IMR-90 (cell line): ENCODE measurements around the gene LRRC8B.

Experiments
- BHLHE40 ChIP-seq: fragments of 150-350 bp; IDR thresholded peaks from 2 replicates; pipeline ENCODE4 v1.6.1; 2016; ENCODE audit warnings: mild to moderate bottlenecking, low read depth, low read length
- CEBPB ChIP-seq: IDR thresholded peaks from 2 replicates; pipeline ENCODE4 v1.6.1; 2012; ENCODE audit warnings: low read depth, low read length, improper control_type of control experiment
- CHD1 ChIP-seq: IDR thresholded peaks from 2 replicates; pipeline ENCODE4 v1.6.1; 2012; ENCODE audit warnings: low read depth, low read length, improper control_type of control experiment
- MAFK ChIP-seq: IDR thresholded peaks from 2 replicates; pipeline ENCODE4 v1.6.1; 2012; ENCODE audit warnings: low read depth, low read length, improper control_type of control experiment
- MXI1 ChIP-seq: IDR thresholded peaks from 2 replicates; pipeline ENCODE4 v1.6.1; 2012; ENCODE audit warnings: low read depth, mild to moderate bottlenecking, low read length, moderate library complexity, borderline replicate concordance
- NFE2L2 ChIP-seq: fragments of 150-350 bp; IDR thresholded peaks from 2 replicates; pipeline ENCODE4 v1.6.1; 2016; ENCODE audit warnings: low read depth, mild to moderate bottlenecking, low read length
- POLR2A ChIP-seq: IDR thresholded peaks from 2 replicates; pipeline ENCODE4 v1.6.1; 2012; ENCODE audit warnings: mild to moderate bottlenecking, low read depth, low read length
- RAD21 ChIP-seq: IDR thresholded peaks from 2 replicates; pipeline ENCODE4 v1.6.1; 2012; ENCODE audit warnings: low read length, improper control_type of control experiment
- RCOR1 ChIP-seq: IDR thresholded peaks from 2 replicates; pipeline ENCODE4 v1.6.1; 2012; ENCODE audit warnings: mild to moderate bottlenecking, low read length, improper control_type of control experiment; ENCODE audit not compliant: insufficient replicate concordance
- RFX5 ChIP-seq: IDR thresholded peaks from 2 replicates; pipeline ENCODE4 v1.8.0; 2012; ENCODE audit warnings: low read depth, mild to moderate bottlenecking, low read length, moderate library complexity
- SMC3 ChIP-seq: fragments of 150-350 bp; IDR thresholded peaks from 2 replicates; pipeline ENCODE4 v1.6.1; 2016; ENCODE audit warnings: low read depth, mild to moderate bottlenecking, antibody characterized with exemption, low read length, moderate library complexity
- TF ChIP-seq, protein P1 (sequence below): conservative IDR thresholded peaks from 2 replicates; pipeline ENCODE4 v1.5.1; 2012; ENCODE audit warnings: mild to moderate bottlenecking, low read depth, low read length, improper control_type of control experiment
- TF ChIP-seq, protein P2 (sequence below): fragments of 150-350 bp; IDR thresholded peaks from 2 replicates; pipeline ENCODE4 v1.6.1; 2017; ENCODE audit warnings: mild to moderate bottlenecking, antibody characterized with exemption, low read length, low read depth
- TF ChIP-seq, protein P3 (sequence below): fragments of 150-350 bp; IDR thresholded peaks from 2 replicates; pipeline ENCODE4 v1.6.1; 2016; ENCODE audit warnings: low read depth, mild to moderate bottlenecking, low read length, moderate library complexity, borderline replicate concordance

DNA sequence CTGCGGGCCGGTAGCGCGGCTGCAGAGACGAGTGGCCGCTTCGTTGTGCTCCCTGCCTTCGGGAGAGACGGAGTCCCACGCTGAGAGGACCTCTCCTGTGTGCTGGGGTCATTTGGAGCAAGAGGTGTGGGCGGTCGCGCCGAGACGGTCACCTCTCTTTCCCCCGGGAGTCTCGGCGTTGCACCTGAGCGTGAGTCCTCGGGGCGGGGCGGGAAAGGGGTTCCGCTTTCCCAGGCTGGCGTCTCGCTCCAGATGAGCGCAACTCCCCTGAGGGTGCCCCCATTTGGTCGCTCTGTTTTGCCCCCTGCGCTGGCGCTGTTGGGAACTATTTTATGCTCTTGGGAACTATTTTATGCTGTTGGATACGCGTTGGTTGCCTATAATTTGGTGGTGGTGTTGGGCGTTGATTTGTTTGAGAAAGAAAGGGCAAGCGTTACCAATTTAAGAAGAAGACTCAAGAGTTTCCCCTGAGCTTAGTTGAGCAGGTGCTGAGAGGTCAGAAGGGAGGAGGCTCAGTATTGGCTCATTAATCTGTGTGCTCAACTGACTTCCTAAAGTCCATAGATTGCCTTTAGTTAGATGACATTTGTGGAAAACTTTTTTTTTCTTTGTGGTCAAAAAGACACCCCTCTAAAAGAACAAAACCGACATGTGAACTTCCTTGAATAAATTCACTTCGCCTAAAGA, 683 bp downstream of the LRRC8B start:
- TF ChIP-seq RFX5: no peak
- TF ChIP-seq MXI1: no peak
- TF ChIP-seq, protein P1, sequence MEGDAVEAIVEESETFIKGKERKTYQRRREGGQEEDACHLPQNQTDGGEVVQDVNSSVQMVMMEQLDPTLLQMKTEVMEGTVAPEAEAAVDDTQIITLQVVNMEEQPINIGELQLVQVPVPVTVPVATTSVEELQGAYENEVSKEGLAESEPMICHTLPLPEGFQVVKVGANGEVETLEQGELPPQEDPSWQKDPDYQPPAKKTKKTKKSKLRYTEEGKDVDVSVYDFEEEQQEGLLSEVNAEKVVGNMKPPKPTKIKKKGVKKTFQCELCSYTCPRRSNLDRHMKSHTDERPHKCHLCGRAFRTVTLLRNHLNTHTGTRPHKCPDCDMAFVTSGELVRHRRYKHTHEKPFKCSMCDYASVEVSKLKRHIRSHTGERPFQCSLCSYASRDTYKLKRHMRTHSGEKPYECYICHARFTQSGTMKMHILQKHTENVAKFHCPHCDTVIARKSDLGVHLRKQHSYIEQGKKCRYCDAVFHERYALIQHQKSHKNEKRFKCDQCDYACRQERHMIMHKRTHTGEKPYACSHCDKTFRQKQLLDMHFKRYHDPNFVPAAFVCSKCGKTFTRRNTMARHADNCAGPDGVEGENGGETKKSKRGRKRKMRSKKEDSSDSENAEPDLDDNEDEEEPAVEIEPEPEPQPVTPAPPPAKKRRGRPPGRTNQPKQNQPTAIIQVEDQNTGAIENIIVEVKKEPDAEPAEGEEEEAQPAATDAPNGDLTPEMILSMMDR: no peak
- no peak for TF ChIP-seq POLR2A
- no peak for TF ChIP-seq SMC3
- no peak for TF ChIP-seq NFE2L2
- TF ChIP-seq, protein P2, sequence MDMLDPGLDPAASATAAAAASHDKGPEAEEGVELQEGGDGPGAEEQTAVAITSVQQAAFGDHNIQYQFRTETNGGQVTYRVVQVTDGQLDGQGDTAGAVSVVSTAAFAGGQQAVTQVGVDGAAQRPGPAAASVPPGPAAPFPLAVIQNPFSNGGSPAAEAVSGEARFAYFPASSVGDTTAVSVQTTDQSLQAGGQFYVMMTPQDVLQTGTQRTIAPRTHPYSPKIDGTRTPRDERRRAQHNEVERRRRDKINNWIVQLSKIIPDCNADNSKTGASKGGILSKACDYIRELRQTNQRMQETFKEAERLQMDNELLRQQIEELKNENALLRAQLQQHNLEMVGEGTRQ: no peak
- no peak for TF ChIP-seq RCOR1
- TF ChIP-seq, protein P3, sequence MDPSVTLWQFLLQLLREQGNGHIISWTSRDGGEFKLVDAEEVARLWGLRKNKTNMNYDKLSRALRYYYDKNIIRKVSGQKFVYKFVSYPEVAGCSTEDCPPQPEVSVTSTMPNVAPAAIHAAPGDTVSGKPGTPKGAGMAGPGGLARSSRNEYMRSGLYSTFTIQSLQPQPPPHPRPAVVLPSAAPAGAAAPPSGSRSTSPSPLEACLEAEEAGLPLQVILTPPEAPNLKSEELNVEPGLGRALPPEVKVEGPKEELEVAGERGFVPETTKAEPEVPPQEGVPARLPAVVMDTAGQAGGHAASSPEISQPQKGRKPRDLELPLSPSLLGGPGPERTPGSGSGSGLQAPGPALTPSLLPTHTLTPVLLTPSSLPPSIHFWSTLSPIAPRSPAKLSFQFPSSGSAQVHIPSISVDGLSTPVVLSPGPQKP: no peak
- no peak for TF ChIP-seq CHD1
- TF ChIP-seq RAD21: no peak
- no peak for TF ChIP-seq CEBPB
- no peak for TF ChIP-seq MAFK
- no peak for TF ChIP-seq BHLHE40
